GM18520 (cell line): ENCODE results near the gene ADSS1.

Experiments
- ATAC-seq: cut with Tn5 transposase; IDR thresholded peaks from one replicate; pipeline ENCODE4 v1.9.1; 2021; ENCODE audit not compliant: unreplicated experiment

ADSS1 gene

GRCh38 chr14:104792101-104792884, 68.3 kb downstream of the ADSS1 start:
- no peak for ATAC-seq

- ATAC-seq, result no peak
These were observed 69.1 kb downstream of the ADSS1 start for GRCh38 chr14:104792945-104793702.

DNA sequence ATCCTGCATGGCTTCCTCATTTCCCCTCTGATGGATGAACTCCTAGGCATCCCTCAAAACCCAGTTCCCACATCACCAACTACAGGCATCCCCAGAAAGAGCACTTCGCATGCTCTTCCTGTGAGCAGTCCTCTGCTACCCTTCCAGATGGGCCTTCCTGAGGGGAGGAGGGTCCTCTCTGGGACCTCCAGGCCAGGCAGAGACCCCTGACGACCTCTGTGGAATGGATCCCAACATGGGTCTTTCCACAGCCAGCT, 69.6 kb downstream of the ADSS1 start:
- ATAC-seq, result no peak

DNA sequence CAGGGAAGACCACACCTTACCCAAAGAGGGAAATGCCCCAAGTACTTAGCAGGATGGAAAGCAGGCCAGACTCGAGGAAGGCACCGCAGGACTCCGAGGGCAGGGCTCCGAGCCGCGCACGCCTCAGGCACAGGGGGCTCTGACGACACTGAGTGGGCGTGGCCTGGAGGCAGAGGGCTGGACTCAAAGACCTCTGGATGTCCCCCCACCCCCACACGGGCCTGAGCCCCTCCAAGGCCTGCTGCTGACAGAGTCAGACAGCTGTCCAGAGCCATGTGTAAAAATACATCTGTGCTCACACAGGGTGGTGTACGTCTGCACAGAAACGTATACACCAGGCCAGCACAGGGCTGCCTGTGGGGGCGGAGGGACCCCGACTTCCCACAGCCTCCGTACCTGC, 70.1 kb downstream of the ADSS1 start:
- ATAC-seq, result no peak

- no peak for ATAC-seq
These were observed 70.6 kb downstream of the ADSS1 start for GRCh38 chr14:104794631-104794992.

GRCh38 chr14:104794993-104795780, 71.2 kb downstream of the ADSS1 start, which contains the start of gene AKT1:
Gene AKT1 (minus strand): TSS chr14:104795748. CDS start chr14:104792643, 3,105 bp downstream.
- no peak for ATAC-seq

- ATAC-seq, result no peak
These were observed 72.0 kb downstream of the ADSS1 start for GRCh38 chr14:104795781-104796686.

GRCh38 chr14:104796687-104797081, 72.7 kb downstream of the ADSS1 start:
- ATAC-seq, result no peak
